Muscle layer of colon (tissue), 2 donors: ENCODE data around the gene NDUFB8.

Experiments
- H3K27ac ChIP-seq: one replicate; pipeline ENCODE4 v1.7.0; 2013; ENCODE audit warnings: low read depth, mild to moderate bottlenecking, low read length, moderate library complexity
- H3K27me3 ChIP-seq, 2 donors: one replicate each; pipeline ENCODE4 v1.7.0; 2013; ENCODE audit warnings: low read length in 2 of 2, mild to moderate bottlenecking in 2 of 2; ENCODE audit not compliant: insufficient read depth in 2 of 2, control insufficient read depth in 1 of 2
- H3K36me3 ChIP-seq: one replicate; pipeline ENCODE4 v1.7.0; 2013; ENCODE audit warnings: mild to moderate bottlenecking, low read length; ENCODE audit not compliant: insufficient read depth
- H3K4me1 ChIP-seq: one replicate; pipeline ENCODE4 v1.7.0; 2013; ENCODE audit warnings: mild to moderate bottlenecking, low read length; ENCODE audit not compliant: insufficient read depth
- H3K4me3 ChIP-seq, 2 donors: one replicate each; pipeline ENCODE4 v1.7.0; 2013; ENCODE audit warnings: low read length in 2 of 2, low read depth in 1 of 2, mild to moderate bottlenecking in 1 of 2, moderate library complexity in 1 of 2
- H3K9ac ChIP-seq: one replicate; pipeline ENCODE4 v1.7.0; 2013; ENCODE audit warnings: low read length
- H3K9me3 ChIP-seq: one replicate; pipeline ENCODE4 v1.7.0; 2013; ENCODE audit warnings: mild to moderate bottlenecking, low read length
- donor health status: abdominal sarcoma.
- donor health status: Adenocarcinoma of cecum.

NDUFB8 gene

DNA sequence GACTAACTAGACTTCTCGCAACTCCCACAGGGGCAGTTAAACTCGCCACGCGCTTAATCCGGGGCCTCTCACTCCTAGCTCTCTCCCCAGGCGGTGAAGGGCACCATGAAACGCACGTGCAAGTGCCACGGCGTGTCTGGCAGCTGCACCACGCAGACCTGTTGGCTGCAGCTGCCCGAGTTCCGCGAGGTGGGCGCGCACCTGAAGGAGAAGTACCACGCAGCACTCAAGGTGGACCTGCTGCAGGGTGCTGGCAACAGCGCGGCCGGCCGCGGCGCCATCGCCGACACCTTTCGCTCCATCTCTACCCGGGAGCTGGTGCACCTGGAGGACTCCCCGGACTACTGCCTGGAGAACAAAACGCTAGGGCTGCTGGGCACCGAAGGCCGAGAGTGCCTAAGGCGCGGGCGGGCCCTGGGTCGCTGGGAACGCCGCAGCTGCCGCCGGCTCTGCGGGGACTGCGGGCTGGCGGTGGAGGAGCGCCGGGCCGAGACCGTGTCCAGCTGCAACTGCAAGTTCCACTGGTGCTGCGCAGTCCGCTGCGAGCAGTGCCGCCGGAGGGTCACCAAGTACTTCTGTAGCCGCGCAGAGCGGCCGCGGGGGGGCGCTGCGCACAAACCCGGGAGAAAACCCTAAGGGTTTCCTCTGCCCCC lies 47.4 kb downstream of the NDUFB8 start:
- Histone ChIP-seq H3K9ac (no peak overlapping the region), H3K4me1 (peaks cover 8% of the 10 kb centered on the region), H3K9me3 (no peaks in the 10 kb centered on the region), H3K27ac (no peak overlapping the region), H3K4me3 (peak overlapping the region; percentile 50 to 70), H3K27me3 (peaks cover 18 to 26% of the 10 kb centered on the region in 2 donors), H3K36me3 (peaks cover 9% of the 10 kb centered on the region)

DNA sequence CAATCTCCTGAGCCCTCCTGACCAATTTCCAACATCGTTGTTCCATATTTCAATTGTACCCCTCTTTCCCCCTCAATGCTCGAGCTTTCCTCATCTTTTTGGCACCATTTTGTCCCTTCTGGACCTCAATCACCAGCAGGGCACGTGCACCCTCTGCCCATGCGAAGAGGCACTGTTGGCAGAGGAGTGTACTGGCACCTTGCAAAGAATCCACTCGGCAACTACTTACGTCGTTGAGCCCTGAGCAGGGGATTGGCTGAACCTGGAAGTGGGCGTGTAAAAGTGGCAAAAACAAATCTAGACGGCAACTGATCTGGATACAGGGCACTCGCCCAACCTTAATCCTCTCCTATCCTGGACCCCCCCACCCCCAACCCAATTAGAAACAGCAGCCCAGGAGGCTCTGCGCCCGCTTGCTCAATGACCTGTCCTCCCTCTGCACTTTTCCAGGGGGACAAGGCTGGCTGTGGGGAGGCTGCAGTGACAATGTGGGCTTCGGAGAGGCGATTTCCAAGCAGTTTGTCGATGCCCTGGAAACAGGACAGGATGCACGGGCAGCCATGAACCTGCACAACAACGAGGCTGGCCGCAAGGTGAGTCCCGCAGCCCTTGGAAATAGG lies 48.1 kb downstream of the NDUFB8 start:
- no peak overlapping the region for H3K9ac ChIP-seq
- H3K9me3 ChIP-seq: no peaks in the 10 kb centered on the region
- peaks cover 8% of the 10 kb centered on the region for H3K4me1 ChIP-seq
- H3K36me3 ChIP-seq: peaks cover 1% of the 10 kb centered on the region
- H3K27me3 ChIP-seq: peaks cover 18 to 26% of the 10 kb centered on the region in 2 donors
- H3K4me3 ChIP-seq: peak overlapping the region; percentile 50 to 70
- no peak overlapping the region for H3K27ac ChIP-seq

DNA sequence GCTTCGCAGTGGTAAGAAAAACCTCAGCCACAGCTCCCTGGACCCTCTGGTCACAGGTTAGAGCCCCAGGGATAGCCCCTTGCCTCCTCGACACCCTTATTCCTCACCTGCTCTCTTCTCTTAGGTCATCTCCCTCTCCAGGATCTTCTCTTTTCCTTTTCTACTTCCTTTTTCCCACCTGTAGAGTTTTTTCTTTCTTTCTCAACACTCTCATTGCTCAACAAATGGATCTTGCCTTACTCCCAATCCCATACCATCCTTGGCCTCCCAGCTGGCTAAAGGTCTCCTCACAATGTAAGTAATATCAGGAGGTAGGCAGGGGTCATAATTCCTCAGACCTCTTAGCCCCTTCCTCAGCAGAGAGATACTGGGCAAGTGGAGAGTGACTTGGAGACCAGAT lies 49.7 kb downstream of the NDUFB8 start:
- H3K27ac ChIP-seq: no peak overlapping the region
- H3K36me3 ChIP-seq: no peaks in the 10 kb centered on the region
- H3K9me3 ChIP-seq: no peaks in the 10 kb centered on the region
- no peak overlapping the region for H3K4me3 ChIP-seq
- peaks cover 18 to 26% of the 10 kb centered on the region in 2 donors for H3K27me3 ChIP-seq
- peaks cover 8% of the 10 kb centered on the region for H3K4me1 ChIP-seq
- H3K9ac ChIP-seq: no peak overlapping the region

DNA sequence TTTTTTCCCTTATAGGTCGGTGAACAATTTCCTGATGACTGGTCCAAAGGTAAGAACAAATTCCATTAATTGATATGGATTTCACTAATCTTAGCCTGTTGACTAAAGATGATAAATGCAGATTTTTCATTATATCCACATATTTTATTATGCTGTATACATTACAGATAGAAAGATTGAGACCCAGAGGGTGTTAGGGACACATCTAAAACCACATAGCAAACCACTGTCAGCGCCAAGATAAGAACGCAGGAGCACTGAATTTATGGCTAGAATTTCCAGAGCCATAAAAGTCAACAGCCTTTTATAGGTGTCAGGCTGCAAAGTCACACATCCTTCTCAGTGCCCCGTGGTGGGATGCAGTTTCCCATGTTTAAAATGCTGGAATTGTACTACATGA lies 50.6 kb downstream of the NDUFB8 start:
- Histone ChIP-seq H3K27me3 (peaks cover 18 to 26% of the 10 kb centered on the region in 2 donors), H3K36me3 (no peaks in the 10 kb centered on the region), H3K4me3 (no peak overlapping the region), H3K9ac (no peak overlapping the region), H3K27ac (no peak overlapping the region), H3K4me1 (peaks cover 8% of the 10 kb centered on the region), H3K9me3 (no peaks in the 10 kb centered on the region)

DNA sequence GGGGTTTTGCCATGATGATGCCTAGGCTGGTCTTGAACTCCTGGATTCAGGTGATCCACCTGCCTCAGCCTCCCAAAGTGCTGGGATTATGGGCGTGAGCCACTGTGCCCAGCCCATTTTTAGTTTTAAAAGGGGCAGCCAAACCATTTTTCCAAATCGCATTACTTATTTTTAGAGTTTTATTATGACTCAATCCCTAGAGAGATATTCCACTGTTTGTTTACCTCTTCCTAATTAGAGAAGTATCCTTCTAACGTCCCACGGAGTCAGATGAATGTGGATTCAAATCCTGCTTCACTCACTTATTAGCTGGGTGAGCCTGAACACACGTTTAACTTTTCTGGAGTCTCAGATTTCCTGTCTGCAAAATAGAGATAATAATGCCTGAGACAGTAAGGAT lies 51.7 kb downstream of the NDUFB8 start:
- Histone ChIP-seq H3K27ac (no peak overlapping the region), H3K4me1 (peaks cover 8% of the 10 kb centered on the region), H3K4me3 (no peak overlapping the region), H3K9me3 (no peaks in the 10 kb centered on the region), H3K9ac (no peak overlapping the region), H3K27me3 (peaks cover 12 to 20% of the 10 kb centered on the region in 2 donors), H3K36me3 (no peaks in the 10 kb centered on the region)
